Activated naive CD4-positive, alpha-beta T cell treated with anti-CD3 and anti-CD28 coated beads, Interleukin-2, amount 50 U/mL, for 72 hours (primary cell): Measurements from ENCODE around the gene PTPRD. TPM values are rescaled to one million over a fixed set of nuclear protein-coding genes. Genes with fewer than 3 reads are reported as not detected.
"Not testable (repeated sequence)": the region's sequence is repeated elsewhere in the genome, so short reads cannot be mapped to it uniquely, and the experiment has no call there.

Experiments
- ATAC-seq, 2 donors: fragments of 150-1000 bp; cut with Tn5 transposase; 2 replicates each; pipeline ENCODE4 v1.10.0; 2021; ENCODE audit warnings: mild to moderate bottlenecking in 2 of 2, moderate library complexity in 2 of 2
- DNase-seq, 2 donors: peaks; one replicate each; pipeline ENCODE4 v3.0.0; 2021 to 2022; ENCODE audit warnings: low spot score in 2 of 2
- H3K27ac Mint-ChIP-seq, 2 donors: one replicate each; pipeline ENCODE4 v1.8.0; 2022; ENCODE audit warnings: mild to moderate bottlenecking in 2 of 2, mixed read lengths in 2 of 2
- H3K36me3 Mint-ChIP-seq, 2 donors: one replicate each; pipeline ENCODE4 v1.8.0; 2022; ENCODE audit warnings: mixed read lengths in 2 of 2
- H3K9me3 Mint-ChIP-seq, 2 donors: one replicate each; pipeline ENCODE4 v1.8.0; 2022; ENCODE audit warnings: mixed read lengths in 2 of 2
- total RNA-seq, 2 donors: library from RNA; stranded (reverse); gene quantifications; one replicate each; pipeline ENCODE4 v1.2.3, GENCODE V29; 2022

Gene PTPRD
- total RNA-seq, 2 donors from 2014 or later = not detected

- Mint-ChIP-seq H3K36me3 (no peaks in the 10 kb centered on the region), H3K27ac (no peak overlapping the region), H3K9me3 (no peaks in the 10 kb centered on the region)
- DNase-seq = no peak
- no peak for ATAC-seq
Observed at GRCh38 chr9:9949368-9949767, 663.4 kb downstream of the PTPRD start.

- DNase-seq (no peak), ATAC-seq (no peak)
- no peaks in the 10 kb centered on the region for H3K9me3 Mint-ChIP-seq
- no peak overlapping the region for H3K27ac Mint-ChIP-seq
- H3K36me3 Mint-ChIP-seq = no peaks in the 10 kb centered on the region
Observed at GRCh38 chr9:9945966-9946365, 666.8 kb downstream of the PTPRD start.

- Mint-ChIP-seq H3K27ac (no peak overlapping the region), H3K9me3 (no peaks in the 10 kb centered on the region), H3K36me3 (no peaks in the 10 kb centered on the region)
- ATAC-seq (no peak), DNase-seq (peak in 1 of 2 donors; percentile 41)
Observed at GRCh38 chr9:9942764-9943424, 669.9 kb downstream of the PTPRD start.

DNA sequence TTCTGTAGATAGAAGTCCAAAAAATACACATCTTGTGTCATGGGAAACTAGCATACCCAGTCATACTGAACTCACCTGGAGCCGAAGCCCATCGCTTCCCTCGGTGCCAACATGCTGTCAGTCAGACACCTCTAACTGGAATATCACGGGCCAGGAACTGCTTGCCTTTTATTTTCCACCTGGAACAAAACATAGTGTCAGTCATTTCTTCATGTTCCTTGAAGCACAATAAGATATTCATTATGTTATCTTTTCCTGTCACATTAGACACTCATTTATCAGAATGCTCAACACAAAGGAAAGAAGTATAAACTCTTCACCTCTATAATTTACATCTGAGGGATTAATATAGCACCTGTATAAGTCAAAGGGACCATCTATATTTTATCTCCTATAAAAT, 674.4 kb downstream of the PTPRD start:
- no peaks in the 10 kb centered on the region for H3K36me3 Mint-ChIP-seq
- DNase-seq (no peak), ATAC-seq (no peak)
- H3K9me3 Mint-ChIP-seq = no peaks in the 10 kb centered on the region
- H3K27ac Mint-ChIP-seq = no peak overlapping the region

- not testable (repeated sequence) for ATAC-seq, DNase-seq
Observed at GRCh38 chr9:9931464-9931863, 681.3 kb downstream of the PTPRD start.

DNA sequence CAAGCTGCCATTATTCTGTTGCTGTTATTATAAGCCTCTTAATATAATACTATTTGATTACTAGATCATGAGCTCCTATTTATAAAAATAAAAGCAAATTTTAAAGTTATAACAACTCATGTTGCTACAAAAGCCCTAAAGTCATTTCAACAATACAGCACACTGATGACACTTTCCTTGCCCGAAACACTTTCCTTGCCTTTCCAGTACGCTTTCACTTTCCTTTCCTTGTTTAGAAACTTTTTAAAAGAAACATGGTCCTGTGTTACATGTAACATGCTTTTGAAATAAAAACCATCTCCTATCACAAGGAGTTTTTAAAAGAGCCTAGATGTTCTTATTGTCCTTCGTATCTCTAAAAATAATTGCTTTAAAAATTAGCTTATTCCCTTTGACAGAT, 688.4 kb downstream of the PTPRD start:
- Mint-ChIP-seq H3K9me3 (no peaks in the 10 kb centered on the region), H3K36me3 (no peaks in the 10 kb centered on the region), H3K27ac (no peak overlapping the region)
- DNase-seq = no peak
- ATAC-seq = peak in 1 of 2 donors; percentile 54

More at GRCh38 chr9:9931464-9931863, 681.3 kb downstream of the PTPRD start:
- not testable (repeated sequence) for H3K9me3 Mint-ChIP-seq, H3K36me3 Mint-ChIP-seq, H3K27ac Mint-ChIP-seq

DNA sequence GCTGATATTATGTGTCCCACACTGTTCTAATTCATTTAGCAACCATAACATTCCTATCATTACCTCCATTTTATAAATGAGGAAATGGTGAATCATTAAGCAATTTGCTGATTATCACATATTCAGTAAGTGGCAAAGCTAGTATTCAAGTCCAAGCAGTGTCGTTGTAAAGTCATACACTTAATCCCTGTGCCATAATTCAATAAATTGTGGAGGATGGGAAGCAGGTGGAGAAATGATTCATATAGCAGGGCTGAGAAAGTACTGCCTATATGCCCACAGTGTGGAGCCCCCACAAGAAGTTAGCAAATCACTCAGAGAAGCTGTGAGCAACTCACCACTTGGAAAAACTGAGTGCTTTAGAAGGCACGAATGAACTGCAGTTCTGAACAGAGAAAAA, 691.0 kb downstream of the PTPRD start:
- no peak overlapping the region for H3K27ac Mint-ChIP-seq
- no peaks in the 10 kb centered on the region for H3K36me3 Mint-ChIP-seq
- no peak for DNase-seq
- H3K9me3 Mint-ChIP-seq = no peaks in the 10 kb centered on the region
- no peak for ATAC-seq

- H3K9me3 Mint-ChIP-seq = peaks cover 4 to 6% of the 10 kb centered on the region in 2 donors
- peaks cover 0 to 5% of the 10 kb centered on the region in 2 donors for H3K36me3 Mint-ChIP-seq
- no peak for ATAC-seq
- no peak for DNase-seq
- H3K27ac Mint-ChIP-seq = no peak overlapping the region
Observed at GRCh38 chr9:9920425-9921060, 692.3 kb downstream of the PTPRD start.

DNA sequence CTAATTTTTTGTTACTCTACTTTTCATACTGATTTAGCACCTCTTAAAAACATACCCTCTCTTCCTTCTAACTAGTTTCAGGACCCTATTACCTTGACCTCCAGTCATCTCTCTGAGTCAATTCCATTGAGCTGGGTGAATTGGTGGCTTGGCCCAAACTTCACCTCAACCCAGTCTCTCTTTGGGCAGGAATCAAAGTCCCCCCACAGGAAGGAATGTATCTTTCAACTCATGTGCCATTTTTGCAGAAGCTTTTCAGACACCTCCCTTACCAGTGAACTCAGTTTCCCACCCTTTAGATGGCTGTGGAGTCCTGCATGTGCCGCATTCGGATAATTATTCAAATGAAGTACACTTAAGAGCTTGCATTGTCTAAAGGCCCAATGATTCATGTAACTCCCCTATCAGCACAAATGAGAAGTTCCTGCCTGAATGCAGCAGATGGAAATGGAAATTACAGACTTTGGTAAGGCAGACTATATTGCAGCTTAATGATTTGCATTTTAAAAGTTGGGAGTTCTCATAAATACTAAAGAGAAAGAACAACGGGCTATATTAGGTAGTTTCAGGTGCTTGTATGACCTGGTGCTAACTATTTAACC, 693.5 kb downstream of the PTPRD start:
- DNase-seq (no peak), ATAC-seq (no peak)
- peaks cover 0 to 16% of the 10 kb centered on the region in 2 donors for H3K36me3 Mint-ChIP-seq
- peaks cover 11 to 12% of the 10 kb centered on the region in 2 donors for H3K9me3 Mint-ChIP-seq
- no peak overlapping the region for H3K27ac Mint-ChIP-seq

DNA sequence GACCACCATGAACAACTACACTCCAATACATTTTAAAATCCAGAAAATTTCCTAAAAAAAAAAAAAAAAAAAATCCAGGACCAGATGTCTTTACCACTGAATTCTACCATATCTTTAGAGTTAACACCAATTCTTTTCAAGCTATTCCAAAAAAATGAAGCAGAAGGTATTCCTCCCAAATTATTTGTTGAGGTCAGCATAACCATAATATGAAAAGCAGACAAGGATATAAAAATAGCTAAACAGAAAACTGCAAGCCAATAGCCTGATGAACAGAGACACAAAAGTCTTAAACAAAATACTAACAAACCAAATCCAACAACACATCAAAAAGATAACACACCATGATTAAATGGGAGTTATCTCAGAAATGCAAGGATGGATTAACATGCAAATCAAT, 695.4 kb downstream of the PTPRD start:
- Mint-ChIP-seq H3K36me3 (peaks cover 0 to 17% of the 10 kb centered on the region in 2 donors), H3K9me3 (peaks cover 12 to 15% of the 10 kb centered on the region in 2 donors), H3K27ac (no peak overlapping the region)
- DNase-seq (no peak), ATAC-seq (no peak)

DNA sequence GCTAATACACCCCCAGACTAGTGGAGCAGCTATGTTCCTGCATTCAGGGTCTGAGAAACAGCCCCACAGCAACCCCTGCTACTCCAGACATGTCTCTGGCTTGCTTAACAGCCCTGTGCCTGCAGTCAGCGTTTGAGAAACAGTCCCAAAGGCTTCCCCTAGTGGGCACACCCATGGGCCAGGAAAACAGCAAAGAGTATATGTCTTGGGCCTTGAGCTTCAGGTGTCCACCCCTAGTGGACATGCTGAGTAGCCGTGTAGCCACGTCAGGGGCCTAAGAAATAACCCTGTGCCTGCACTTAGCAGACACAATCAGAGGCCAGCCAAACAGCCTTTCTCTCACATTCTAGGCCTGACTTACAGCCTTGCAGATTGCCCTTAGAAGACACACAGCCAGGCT, 698.6 kb downstream of the PTPRD start:
- Mint-ChIP-seq H3K36me3 (peaks cover 0 to 17% of the 10 kb centered on the region in 2 donors), H3K27ac (no peak overlapping the region), H3K9me3 (peaks cover 12 to 15% of the 10 kb centered on the region in 2 donors)
- ATAC-seq = no peak
- no peak for DNase-seq

GRCh38 chr9:9913276-9913832, 699.4 kb downstream of the PTPRD start:
- Mint-ChIP-seq H3K36me3 (peaks cover 0 to 17% of the 10 kb centered on the region in 2 donors), H3K27ac (no peak overlapping the region), H3K9me3 (peaks cover 12 to 15% of the 10 kb centered on the region in 2 donors)
- no peak for ATAC-seq
- DNase-seq = no peak

GRCh38 chr9:9912459-9912858, 700.3 kb downstream of the PTPRD start:
- DNase-seq (no peak), ATAC-seq (no peak)
- Mint-ChIP-seq H3K27ac (no peak overlapping the region), H3K9me3 (peaks cover 12 to 15% of the 10 kb centered on the region in 2 donors), H3K36me3 (peaks cover 0 to 17% of the 10 kb centered on the region in 2 donors)

DNA sequence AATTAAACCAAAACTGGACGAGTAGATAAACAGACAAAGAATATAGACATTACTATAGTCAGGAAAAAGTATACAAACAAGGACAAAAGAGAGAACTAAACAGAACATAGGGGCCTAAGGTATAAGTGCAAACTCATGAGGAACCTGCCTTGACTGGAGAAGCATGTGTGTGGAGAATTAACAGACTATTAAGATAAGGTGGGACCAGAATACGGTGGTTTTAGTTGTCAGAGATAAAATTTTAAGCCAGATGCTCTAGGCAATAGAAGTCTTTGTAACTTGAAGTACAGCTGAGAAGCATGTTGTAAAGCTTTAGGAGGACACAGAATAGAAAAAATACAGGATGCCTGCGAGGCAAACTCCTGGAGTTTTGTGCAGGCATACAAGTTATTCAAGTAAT, 707.1 kb downstream of the PTPRD start:
- H3K27ac Mint-ChIP-seq = no peak overlapping the region
- no peaks in the 10 kb centered on the region for H3K36me3 Mint-ChIP-seq
- no peak for ATAC-seq
- peaks cover 0 to 4% of the 10 kb centered on the region in 2 donors for H3K9me3 Mint-ChIP-seq
- no peak for DNase-seq

- no peak overlapping the region for H3K27ac Mint-ChIP-seq
- DNase-seq (no peak), ATAC-seq (no peak)
- no peaks in the 10 kb centered on the region for H3K36me3 Mint-ChIP-seq
- H3K9me3 Mint-ChIP-seq = peaks cover 0 to 4% of the 10 kb centered on the region in 2 donors
Observed at GRCh38 chr9:9904041-9904440, 708.8 kb downstream of the PTPRD start.

DNA sequence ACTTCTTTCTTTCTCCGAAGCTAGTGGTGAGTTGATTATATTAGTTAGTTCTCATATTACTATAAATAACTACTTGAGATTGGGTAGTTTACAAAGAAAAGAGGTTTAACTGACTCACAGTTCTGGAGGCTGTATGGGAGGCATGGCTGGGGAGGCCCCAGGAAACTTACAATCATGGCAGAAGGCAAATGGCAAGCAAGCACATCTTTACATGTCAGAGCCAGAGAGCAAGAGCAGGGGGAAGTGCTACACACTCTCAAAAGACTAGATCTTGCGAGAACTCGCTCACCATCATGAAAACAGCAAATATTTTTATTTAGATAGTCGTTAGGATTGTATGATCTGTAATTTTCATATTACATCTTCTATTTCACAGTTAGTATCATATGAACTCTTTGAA, 711.2 kb downstream of the PTPRD start:
- no peak for ATAC-seq
- Mint-ChIP-seq H3K9me3 (peaks cover 0 to 4% of the 10 kb centered on the region in 2 donors), H3K36me3 (no peaks in the 10 kb centered on the region), H3K27ac (no peak overlapping the region)
- no peak for DNase-seq

DNA sequence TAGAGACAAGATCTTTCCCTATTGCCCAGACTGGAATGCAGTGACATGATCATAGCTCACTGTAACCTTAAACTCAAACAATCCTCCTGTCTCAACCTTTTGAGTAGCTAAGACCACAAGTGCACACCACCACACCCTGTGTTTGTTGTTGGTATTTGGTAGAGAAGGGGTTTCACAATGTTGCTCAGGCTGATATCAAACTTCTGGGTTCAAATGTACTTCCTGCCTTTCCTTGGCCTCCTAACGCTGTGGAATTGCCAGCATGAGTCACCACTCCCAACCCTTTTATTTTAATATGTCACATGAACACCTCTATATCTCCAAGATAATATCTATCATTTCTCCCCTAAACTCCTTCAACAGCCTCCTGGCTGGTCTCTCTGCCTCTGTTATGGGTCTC, 719.0 kb downstream of the PTPRD start:
- Mint-ChIP-seq H3K36me3 (no peaks in the 10 kb centered on the region), H3K9me3 (peaks cover 0 to 1% of the 10 kb centered on the region in 2 donors), H3K27ac (no peak overlapping the region)
- DNase-seq = no peak
- no peak for ATAC-seq
